GM19467 (cell line): ENCODE data around the gene CFAP45.
A peak's percentile ranks its signal among the peaks of the same experiment; 100 is the strongest.

ENCODE experiments used
- ATAC-seq: cut with Tn5 transposase; IDR thresholded peaks from one replicate; pipeline ENCODE4 v1.9.1; 2021; ENCODE audit warnings: mild to moderate bottlenecking, moderate library complexity; ENCODE audit not compliant: unreplicated experiment

The CFAP45 gene

GRCh38 chr1:159924025-159924790 lies 24.2 kb upstream of the CFAP45 start:
- no peak for ATAC-seq

GRCh38 chr1:159923203-159924024 lies 23.4 kb upstream of the CFAP45 start:
- no peak for ATAC-seq

GRCh38 chr1:159922511-159923202 lies 22.7 kb upstream of the CFAP45 start:
- ATAC-seq, result no peak

GRCh38 chr1:159921700-159922504 lies 21.9 kb upstream of the CFAP45 start:
- ATAC-seq, result peak; percentile 8

DNA sequence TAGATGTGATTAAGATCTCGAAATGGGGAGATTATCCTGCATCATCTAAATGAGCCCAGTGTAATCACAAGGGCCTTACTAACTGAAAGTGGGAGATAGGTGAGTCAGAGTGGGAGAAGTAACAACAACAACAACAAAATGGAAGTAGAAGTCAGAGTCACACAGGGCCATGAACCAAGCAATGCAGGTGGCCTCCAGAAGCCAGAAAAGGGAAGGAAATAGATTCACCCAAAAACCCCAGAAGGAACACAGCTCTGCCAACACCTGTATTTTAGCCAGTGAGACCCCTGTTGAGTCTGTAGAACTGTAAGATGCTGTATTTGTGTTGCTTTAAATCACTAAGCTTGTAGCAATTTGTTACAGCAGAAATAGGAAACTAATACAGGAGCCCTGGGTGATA lies 21.3 kb upstream of the CFAP45 start:
- peak; percentile 19 for ATAC-seq

DNA sequence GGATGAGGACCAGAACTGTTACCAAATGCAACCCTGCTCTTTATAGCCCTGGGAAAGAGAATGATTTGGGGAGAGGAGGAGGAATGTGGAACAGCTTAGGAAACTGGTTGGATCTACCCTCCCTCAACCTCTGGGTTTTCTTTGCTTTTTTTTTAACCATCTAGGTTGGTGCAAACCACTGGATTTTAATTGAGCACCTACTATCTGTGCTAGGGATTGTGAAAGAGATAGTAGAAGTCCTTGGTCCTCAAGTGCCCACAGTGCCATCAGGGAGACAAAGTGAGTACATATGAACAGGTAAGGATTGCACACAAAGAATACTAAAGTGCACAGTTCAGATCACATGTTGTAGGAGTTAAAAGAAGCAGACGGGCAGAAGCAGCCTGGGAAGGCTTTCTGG lies 20.7 kb upstream of the CFAP45 start:
- no peak for ATAC-seq

DNA sequence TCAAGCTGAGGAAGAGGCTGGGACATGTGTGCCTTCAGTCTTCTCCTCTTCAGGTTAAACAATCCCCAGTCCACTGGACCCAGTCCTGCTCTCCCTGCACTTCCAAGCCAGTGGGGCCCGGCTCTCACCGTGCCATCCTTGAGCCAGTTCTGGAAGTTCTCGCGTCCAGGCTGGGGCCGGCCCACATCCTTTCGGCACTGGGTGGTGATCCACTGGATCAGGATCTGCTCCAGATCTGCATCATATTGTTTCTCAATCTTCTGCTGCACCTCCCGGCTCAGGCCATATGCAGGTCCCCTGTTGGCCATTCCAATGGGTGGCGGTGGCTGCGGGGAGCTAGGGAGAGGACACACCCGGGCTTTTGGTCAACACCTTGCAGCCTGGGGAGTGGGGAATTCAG lies 20.2 kb upstream of the CFAP45 start:
- no peak for ATAC-seq

DNA sequence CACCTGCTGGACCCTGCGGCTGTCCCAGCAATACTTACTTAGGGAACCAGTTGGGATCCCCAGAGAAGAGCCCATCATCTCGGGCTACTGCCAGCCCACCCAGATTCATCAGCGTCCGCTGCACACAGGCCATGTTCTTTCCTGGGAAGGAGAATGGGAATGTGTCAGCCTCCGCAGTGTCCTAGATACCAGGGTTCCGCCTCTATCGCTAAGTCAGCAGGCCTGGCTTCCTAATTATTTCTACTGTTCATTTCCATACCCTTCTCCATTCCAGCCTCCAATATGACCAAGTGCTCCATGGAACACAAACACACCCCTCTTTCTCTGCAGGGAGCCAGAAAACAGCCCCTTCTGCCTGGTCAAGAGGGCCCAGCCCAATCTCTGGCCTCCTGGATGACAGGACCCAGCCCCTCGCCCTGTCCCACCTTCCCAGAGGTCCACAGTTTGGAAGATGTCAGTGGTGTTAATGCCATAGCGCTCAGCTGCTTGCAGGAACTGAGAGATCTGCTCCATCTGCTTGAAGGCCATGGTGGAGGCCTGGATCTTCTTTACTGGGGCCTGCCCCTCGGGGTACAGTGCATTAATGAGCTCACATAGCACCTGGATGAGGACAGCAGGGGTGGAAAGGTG lies 19.4 kb upstream of the CFAP45 start:
- no peak for ATAC-seq

DNA sequence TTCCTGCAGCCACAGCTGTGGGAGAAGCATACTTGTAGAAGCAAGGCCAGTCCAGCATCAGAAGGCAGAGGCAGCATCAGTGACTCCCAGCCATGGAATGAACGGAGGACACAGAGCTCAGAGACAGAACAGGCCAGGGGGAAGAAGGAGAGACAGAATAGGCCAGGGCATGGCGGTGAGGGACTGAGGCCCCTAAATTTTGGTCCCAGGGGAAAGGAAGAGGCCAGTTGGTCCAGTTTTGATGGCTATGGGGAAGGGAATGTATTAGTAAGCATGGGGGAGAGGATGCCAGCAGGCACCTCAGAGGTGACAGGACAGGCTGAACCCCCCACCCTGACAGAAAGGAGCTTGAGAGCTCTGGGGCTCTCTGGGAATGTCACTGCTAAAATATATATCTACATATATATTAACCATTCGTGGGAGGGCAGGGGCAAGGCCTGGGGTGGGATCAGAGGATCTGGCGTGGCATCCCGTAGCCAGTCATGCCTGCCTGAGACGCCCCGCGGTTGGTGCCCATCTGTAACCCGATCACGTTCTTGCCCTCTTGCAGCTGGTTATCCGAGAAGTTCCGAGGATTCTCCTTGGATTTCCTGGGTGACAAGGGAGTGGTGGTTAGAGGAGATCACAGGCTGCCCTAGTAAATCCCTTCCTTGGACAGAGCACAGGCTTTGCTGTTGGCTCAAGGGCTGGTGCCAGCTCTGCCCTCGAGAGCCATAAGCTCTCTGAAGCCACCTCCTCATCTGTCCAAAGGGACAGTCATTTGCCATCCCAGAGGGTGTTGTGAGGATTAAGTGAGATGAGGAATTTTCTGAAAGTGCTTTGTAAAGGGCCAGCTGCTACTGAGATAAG lies 18.6 kb upstream of the CFAP45 start:
- no peak for ATAC-seq

DNA sequence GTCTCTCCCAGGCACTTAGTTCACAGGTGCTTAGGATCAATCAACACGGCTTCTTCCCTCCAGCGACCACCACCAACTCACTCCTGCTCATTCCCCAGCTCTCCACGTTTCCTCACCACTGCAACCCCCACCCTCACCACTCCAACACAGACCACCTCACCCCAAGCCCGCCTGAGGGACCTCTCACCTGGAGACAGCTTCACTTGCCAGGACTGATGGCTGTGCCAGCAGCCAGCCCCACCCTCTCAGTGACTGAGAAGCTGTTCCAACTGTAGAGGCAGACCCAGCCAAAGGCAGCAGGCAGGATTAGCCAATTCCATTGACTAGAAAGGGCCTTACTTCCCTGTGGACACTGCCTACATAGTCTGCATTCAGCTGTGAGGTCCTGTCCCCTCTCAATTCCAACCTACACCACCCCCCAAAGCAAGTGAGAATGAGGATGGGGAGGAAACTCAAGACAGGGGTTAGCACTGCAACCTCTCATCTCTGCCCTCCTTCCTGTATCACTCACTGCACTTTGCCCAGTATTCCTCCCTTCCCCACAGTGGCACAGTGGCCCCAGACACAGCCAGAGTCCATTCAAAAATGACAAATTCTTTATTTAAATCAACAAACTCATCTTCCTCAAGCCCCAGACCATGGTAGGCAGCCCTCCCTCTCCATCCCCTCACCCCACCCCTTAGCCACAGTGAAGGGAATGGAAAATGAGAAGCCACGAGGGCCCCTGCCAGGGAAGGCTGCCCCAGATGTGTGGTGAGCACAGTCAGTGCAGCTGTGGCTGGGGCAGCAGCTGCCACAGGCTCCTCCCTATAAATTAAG lies 17.8 kb upstream of the CFAP45 start:
- no peak for ATAC-seq

- ATAC-seq, result no peak
These were observed 16.5 kb upstream of the CFAP45 start for GRCh38 chr1:159916242-159917051.

GRCh38 chr1:159915571-159916241 lies 15.7 kb upstream of the CFAP45 start:
- no peak for ATAC-seq

GRCh38 chr1:159914252-159915018 lies 14.5 kb upstream of the CFAP45 start:
- no peak for ATAC-seq

DNA sequence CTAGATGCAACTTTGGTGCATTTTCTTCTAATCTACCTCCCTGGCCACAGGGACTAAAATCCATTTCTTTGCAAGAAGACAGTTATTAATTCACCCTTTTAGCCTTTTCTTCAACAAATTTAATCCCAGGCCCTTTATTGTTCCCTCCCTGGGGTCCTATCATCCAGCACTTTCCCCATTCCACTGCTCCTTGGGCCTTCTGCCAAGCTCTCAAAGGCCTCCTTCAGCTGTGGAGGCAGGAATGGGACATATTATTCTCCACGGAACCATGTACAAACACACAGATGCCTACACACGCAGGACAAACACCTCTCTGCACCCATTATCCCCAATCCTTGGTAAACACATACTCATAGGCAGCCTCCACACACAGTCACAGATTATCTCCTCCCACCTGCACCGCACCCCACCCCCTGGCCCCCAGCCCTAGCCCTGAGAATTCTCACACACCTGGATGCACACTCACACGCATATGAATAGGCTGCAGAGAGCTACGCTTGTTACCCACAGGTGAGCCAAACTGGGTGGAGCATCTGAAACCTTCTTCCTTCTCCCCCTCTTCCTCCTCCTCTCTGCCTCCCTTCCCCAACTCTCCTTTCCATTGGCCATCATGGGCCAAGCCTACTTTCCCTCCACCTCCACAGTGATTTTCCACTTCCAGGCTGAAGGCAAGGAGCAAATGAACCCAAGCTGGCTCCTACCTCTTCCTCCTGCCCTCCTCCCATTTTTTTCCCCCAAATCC lies 13.7 kb upstream of the CFAP45 start:
- ATAC-seq, result no peak

DNA sequence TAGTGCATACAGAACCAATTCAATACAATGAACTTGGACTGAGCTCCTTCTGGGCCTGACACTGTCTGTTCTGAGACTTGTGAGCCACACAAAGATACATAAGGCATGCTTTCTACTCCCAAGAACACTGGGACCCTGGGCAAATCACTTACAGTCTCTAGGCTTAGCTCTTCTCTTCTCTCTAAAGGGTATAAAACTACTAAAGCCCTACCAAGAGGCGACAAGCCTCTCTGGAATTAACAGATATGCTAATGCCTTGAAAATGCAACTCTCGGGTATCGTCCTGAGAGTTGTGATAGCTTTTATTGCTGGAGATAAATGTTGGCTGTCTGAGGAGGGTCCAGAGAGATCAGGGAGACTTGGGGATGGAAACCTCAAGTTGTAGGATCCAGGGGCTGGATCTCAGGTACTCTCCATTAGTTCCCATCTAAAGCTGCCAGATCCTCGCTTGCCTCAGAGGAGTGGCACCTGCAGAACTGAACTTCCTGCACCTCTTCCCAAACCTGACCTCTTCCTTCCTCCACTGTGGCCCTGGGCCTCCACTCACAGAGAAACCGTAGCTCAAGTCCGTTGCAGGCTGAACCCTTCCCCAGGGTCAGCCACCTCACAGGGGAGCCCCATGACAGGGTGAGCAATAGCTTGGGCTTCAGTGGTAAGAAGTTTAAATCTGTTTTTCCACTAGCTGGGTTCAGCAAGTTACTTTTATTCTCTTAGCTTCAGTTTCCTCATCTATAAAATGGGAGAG lies 11.5 kb upstream of the CFAP45 start:
- no peak for ATAC-seq
